ENCODE data around the gene IQCC.

The IQCC gene

DNA sequence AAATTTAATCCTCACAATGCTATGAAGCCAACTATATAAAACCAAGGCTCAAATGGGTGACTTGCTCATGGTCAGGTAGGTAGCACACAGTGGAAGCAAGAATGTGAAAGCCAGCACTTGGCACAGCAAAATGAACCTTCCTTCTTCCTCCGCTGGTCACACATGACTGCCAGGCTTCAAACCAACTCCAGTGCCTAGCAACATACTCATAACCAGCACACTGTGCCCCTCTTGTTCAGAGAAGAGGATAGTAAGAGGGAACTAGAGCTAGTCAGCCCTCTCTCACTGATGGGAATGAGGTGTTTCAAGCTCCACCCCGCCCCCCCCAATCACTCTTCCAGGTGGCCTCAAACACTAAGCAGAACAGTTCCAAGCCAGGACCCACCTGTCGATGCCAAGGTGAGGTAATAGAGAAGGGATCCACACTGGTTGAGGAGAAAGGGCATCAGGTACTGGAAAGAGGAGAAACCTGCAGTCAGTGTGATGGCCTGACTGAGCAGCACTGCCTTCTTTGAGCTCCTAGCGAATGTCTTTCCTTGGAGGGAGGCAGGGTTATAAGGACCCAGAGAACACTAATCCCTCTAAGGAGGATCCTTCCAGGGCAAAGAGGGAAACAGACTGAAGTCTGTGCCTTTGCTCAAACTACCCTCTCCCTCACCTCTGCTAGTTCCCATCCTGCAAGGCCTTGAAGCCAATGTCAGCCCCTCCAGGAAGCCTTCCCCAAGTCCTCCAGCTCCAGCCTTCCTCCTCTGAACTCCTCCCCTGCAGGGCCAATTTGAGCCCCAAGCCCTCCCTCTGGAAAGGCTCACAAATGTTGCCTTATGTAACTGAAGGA is 15.5 kb downstream of the IQCC start:
- no peak overlapping the region for H3K27ac ChIP-seq (ENCODE audit: low read depth, low read length)
- H3K27me3 ChIP-seq (ENCODE audit: control insufficient read depth, insufficient read depth, low read length): no peaks in the 10 kb centered on the region
- H3K36me3 ChIP-seq (ENCODE audit: control insufficient read depth, insufficient read depth, low read length): peaks cover 9% of the 10 kb centered on the region
- H3K9ac ChIP-seq (ENCODE audit: low read length): no peak overlapping the region
- H3K4me1 ChIP-seq (ENCODE audit: control insufficient read depth, insufficient read depth, low read length): peaks cover 12% of the 10 kb centered on the region
- peak overlapping the region; percentile 97 for H3K4me3 ChIP-seq (ENCODE audit: low read length)

DNA sequence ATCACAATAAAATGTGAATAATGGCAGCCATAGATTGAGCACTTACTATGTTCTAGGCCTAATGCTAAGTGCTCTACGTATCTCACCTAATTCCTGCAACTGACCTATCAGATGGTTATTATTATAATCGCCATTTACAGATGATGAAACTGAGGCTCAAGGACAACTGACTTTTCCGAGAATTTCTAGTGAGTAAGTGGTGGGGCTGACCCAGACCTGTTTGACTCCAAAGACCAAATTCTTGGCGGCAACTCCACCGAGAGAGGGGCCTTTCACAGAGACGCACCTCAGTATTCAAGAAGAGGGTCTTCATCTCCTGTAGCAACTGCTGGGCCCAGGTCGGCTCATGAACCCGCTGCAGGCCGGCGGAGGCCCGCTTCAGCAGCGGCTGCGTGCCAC is 16.1 kb downstream of the IQCC start:
- no peaks in the 10 kb centered on the region for H3K27me3 ChIP-seq (ENCODE audit: control insufficient read depth, insufficient read depth, low read length)
- H3K9ac ChIP-seq (ENCODE audit: low read length): peak overlapping the region; percentile 27
- peaks cover 5% of the 10 kb centered on the region for H3K36me3 ChIP-seq (ENCODE audit: control insufficient read depth, insufficient read depth, low read length)
- peak overlapping the region; percentile 97 for H3K4me3 ChIP-seq (ENCODE audit: low read length)
- H3K27ac ChIP-seq (ENCODE audit: low read depth, low read length): peak overlapping the region; percentile 94
- H3K4me1 ChIP-seq (ENCODE audit: control insufficient read depth, insufficient read depth, low read length): peaks cover 12% of the 10 kb centered on the region

DNA sequence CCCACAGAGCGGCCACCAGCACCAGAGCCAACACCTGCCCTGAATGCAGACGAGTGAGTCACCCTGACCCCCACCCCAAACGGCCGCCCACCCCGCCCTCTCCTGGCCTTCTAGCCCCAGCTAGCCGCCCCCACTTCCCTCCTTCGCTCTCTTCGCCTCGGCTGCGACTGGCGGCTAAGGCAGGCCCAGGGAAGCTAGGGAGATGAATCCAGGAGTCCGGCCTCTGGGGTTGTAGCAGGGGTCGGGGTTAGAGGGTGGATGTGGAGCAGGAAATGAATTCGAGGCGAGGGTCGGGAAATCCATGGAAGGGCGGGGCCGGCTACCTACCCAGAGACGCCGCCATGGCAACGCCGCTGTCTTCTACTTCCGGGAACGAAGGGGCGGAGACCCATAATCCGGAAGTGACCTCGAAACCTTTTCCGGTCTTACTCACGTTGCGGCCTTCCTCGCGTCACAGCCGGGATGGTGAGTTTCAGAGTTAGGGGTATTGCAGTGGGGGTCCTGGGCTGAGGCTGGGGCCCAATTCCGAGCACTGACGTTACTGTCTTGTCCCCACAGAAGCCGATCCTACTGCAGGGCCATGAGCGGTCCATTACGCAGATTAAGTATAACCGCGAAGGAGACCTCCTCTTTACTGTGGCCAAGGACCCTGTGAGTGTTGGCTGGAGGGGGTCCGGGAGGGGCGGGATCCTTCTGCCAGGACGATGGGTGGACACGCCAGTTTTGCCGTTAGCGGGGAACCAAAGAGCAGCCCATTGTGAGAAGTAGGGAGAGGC is 16.7 kb downstream of the IQCC start, which contains the start of the genes EIF3I and TMEM234:
TSS of gene EIF3I (plus strand) at position 428 of the 776 bp plus-strand sequence. CDS start at position 463, 35 bp downstream.
TSS of gene TMEM234 (minus strand) at position 374 of the 776 bp plus-strand sequence. CDS start at position 343, 31 bp downstream.
- H3K4me1 ChIP-seq (ENCODE audit: control insufficient read depth, insufficient read depth, low read length): peaks cover 12% of the 10 kb centered on the region
- H3K27me3 ChIP-seq (ENCODE audit: control insufficient read depth, insufficient read depth, low read length): no peaks in the 10 kb centered on the region
- peak within 1 kb of the TSS; percentile 94 for H3K27ac ChIP-seq (ENCODE audit: low read depth, low read length)
- H3K36me3 ChIP-seq (ENCODE audit: control insufficient read depth, insufficient read depth, low read length): no peaks in the 10 kb centered on the region
- H3K9ac ChIP-seq (ENCODE audit: low read length): peak within 1 kb of the TSS; percentile 93
- peak within 1 kb of the TSS; percentile 97 for H3K4me3 ChIP-seq (ENCODE audit: low read length)

DNA sequence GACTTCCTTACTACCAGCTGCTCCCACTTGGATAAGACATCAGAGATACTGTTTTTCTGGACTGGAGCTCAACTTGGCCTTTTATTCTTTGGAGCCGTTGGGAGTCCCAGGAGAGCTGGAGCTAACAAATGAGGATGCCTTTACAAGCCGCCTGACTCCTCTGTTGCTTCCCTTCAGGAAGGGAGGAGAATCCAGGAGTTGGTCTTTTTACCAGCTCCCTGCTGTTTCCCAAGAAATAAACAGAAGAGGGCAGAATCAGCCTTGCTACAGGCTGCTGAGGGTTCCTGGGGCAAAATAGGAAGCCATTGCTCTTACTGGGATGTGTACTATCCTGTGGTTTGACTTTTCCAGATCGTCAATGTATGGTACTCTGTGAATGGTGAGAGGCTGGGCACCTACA is 18.2 kb downstream of the IQCC start:
- Histone ChIP-seq H3K27ac (ENCODE audit: low read depth, low read length) (no peak overlapping the region), H3K4me3 (ENCODE audit: low read length) (no peak overlapping the region), H3K4me1 (ENCODE audit: control insufficient read depth, insufficient read depth, low read length) (peaks cover 12% of the 10 kb centered on the region), H3K27me3 (ENCODE audit: control insufficient read depth, insufficient read depth, low read length) (no peaks in the 10 kb centered on the region), H3K9ac (ENCODE audit: low read length) (no peak overlapping the region), H3K36me3 (ENCODE audit: control insufficient read depth, insufficient read depth, low read length) (peaks cover 10% of the 10 kb centered on the region)

DNA sequence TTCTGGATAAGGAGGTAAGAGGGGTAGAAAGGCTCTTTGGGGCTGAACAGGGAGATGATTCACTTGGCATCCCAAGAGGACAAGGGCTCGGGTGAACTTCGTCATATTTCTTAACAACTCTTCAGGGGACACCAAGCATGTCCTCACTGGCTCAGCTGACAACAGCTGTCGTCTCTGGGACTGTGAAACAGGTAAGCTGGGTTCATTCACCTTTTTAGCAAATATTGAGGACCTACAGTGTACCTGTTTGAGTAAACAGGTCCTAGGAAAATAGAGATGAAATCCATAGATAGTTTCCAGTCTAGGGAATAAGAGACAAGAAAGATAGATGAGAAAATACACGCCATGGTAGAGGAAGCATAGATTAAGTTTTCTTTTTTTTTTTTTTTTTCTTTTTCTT is 18.8 kb downstream of the IQCC start:
- no peak overlapping the region for H3K9ac ChIP-seq (ENCODE audit: low read length)
- no peak overlapping the region for H3K27ac ChIP-seq (ENCODE audit: low read depth, low read length)
- no peak overlapping the region for H3K4me3 ChIP-seq (ENCODE audit: low read length)
- no peaks in the 10 kb centered on the region for H3K27me3 ChIP-seq (ENCODE audit: control insufficient read depth, insufficient read depth, low read length)
- peaks cover 12% of the 10 kb centered on the region for H3K4me1 ChIP-seq (ENCODE audit: control insufficient read depth, insufficient read depth, low read length)
- H3K36me3 ChIP-seq (ENCODE audit: control insufficient read depth, insufficient read depth, low read length): peaks cover 15% of the 10 kb centered on the region

DNA sequence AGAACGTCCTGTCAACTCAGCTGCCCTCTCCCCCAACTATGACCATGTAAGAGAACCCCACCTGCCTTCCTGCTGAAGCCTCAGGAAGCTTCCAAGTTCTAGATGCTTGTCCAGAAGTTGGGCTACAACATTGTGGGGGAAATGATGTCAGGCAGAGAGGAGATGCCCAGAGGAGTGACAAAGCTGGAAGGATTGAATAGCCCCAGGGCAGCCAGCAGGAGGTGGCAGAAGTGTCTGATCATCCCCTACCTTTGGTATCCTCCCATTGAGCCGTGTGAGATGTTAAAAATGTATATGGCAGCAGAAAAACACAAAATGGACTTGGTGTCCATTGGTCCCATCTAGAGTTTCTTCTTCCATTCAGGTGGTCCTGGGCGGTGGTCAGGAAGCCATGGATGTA is 23.3 kb downstream of the IQCC start:
- H3K36me3 ChIP-seq (ENCODE audit: control insufficient read depth, insufficient read depth, low read length): peaks cover 24% of the 10 kb centered on the region

DNA sequence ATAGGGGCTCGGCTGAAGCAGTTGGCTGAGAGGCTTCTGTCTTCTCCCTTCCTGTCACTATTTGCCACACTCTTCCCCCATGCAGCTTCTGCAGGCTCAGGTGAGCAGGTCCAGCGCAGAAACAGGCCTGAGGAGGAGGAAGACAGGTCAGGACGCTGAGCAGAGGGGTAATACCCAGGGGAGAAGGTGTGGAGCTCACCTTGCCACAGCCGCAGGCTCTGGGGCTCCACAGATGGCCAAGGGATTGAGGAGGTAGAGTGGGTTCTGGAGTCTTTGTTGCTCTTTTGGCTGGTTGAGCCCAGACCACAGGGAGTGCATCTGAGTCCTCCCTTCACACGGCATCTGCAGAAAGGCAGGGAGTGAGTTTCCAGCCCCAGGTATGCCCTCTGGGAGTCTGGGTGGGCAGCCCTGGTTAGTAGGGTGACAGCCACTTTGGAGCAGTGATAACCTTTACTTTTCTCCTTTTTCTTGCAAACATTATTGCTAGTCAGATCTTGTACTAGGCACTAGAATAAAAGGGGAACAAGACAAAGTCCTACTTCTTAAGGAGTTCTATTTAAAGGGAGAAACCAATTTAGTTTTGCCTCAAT is 26.5 kb downstream of the IQCC start:
- H3K36me3 ChIP-seq (ENCODE audit: control insufficient read depth, insufficient read depth, low read length): peaks cover 24% of the 10 kb centered on the region
- no peak overlapping the region for H3K4me3 ChIP-seq (ENCODE audit: low read length)
- no peaks in the 10 kb centered on the region for H3K27me3 ChIP-seq (ENCODE audit: control insufficient read depth, insufficient read depth, low read length)
- H3K9ac ChIP-seq (ENCODE audit: low read length): no peak overlapping the region
- H3K4me1 ChIP-seq (ENCODE audit: control insufficient read depth, insufficient read depth, low read length): no peaks in the 10 kb centered on the region
- no peak overlapping the region for H3K27ac ChIP-seq (ENCODE audit: low read depth, low read length)

More for the DNA sequence above, 23.3 kb downstream of the IQCC start:
- Histone ChIP-seq H3K4me3 (ENCODE audit: low read length) (no peak overlapping the region), H3K27ac (ENCODE audit: low read depth, low read length) (no peak overlapping the region), H3K4me1 (ENCODE audit: control insufficient read depth, insufficient read depth, low read length) (no peaks in the 10 kb centered on the region), H3K27me3 (ENCODE audit: control insufficient read depth, insufficient read depth, low read length) (no peaks in the 10 kb centered on the region), H3K9ac (ENCODE audit: low read length) (no peak overlapping the region)

DNA sequence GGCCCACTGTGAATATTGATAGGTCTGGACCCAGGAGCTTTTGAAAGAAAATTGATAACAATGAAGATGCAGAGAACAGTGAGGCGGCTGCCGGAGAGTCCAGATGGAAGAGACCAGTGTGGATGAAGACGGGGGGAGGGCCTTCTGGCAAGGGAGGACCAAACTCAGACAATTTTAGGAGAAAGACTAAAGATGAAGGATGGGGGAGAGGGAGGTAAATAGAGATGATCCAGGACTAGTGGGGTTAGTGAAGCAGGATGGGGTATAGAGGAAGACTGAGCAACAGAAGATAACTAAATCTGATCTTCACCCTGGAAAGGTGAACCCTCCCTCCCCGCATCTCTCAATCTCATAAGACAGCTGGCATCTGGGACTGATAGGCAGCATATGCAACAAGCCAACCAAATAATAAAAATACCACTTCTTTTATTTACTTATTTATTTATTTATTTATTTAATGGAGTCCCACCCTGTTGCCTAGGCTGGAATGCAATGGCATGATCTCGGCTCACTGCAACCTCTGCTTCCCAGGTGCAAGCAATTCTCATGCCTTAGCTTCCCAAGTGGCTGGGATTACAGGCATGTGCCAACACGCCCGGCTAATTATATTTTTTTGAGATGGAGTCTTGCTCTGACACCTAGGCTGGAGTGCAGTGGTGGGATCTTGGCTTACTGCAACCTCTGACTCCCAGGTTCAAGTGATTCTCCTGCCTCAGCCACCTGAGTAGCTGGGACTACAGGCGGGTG is 27.3 kb downstream of the IQCC start:
- Histone ChIP-seq H3K9ac (ENCODE audit: low read length) (no peak overlapping the region), H3K27me3 (ENCODE audit: control insufficient read depth, insufficient read depth, low read length) (no peaks in the 10 kb centered on the region), H3K4me1 (ENCODE audit: control insufficient read depth, insufficient read depth, low read length) (no peaks in the 10 kb centered on the region), H3K27ac (ENCODE audit: low read depth, low read length) (no peak overlapping the region), H3K4me3 (ENCODE audit: low read length) (no peak overlapping the region), H3K36me3 (ENCODE audit: control insufficient read depth, insufficient read depth, low read length) (peaks cover 23% of the 10 kb centered on the region)

DNA sequence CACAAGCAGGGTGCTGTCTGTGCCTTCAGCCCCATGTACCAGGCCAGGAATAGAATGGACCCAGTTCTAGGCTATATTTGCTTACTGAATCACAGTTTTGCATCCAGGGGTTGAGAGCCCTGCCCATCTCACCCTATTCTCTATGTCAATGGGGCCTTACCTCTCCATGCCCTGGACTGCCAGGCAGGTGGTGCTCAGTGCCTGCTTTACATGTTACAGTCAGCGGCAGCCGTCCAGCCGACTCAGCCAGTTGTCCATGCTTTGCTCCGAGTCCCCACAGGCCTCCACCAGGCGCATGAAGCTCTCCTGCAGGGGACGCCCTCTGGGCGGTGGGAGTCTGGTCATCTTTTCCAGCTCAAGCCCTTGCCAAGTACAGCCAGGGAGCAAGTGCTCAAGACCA is 29.3 kb downstream of the IQCC start:
- Histone ChIP-seq H3K9ac (ENCODE audit: low read length) (no peak overlapping the region), H3K4me3 (ENCODE audit: low read length) (no peak overlapping the region), H3K36me3 (ENCODE audit: control insufficient read depth, insufficient read depth, low read length) (peaks cover 9% of the 10 kb centered on the region), H3K27ac (ENCODE audit: low read depth, low read length) (no peak overlapping the region), H3K4me1 (ENCODE audit: control insufficient read depth, insufficient read depth, low read length) (no peaks in the 10 kb centered on the region), H3K27me3 (ENCODE audit: control insufficient read depth, insufficient read depth, low read length) (no peaks in the 10 kb centered on the region)

DNA sequence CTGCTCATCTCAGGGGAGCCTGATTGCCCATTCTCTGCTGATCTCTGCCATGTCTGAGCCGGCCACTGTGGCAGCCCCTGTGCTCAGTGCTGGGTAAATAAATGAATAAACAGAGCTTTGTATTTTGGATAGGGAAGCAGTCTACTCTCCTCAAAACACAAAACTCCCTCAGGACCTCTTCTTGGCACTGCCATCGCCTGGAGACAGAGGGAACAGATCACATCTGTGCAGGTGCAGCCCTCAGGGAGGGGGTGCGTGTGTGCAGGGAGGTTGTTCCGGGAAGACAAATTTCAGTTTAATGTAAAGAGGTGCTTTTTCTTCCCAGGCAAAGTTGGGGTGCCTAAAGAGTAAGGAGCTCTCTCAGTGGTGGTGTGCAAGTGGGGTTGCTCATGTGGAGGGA is 33.9 kb downstream of the IQCC start:
- Histone ChIP-seq H3K36me3 (ENCODE audit: control insufficient read depth, insufficient read depth, low read length) (no peaks in the 10 kb centered on the region), H3K27ac (ENCODE audit: low read depth, low read length) (no peak overlapping the region), H3K4me3 (ENCODE audit: low read length) (no peak overlapping the region)

DNA sequence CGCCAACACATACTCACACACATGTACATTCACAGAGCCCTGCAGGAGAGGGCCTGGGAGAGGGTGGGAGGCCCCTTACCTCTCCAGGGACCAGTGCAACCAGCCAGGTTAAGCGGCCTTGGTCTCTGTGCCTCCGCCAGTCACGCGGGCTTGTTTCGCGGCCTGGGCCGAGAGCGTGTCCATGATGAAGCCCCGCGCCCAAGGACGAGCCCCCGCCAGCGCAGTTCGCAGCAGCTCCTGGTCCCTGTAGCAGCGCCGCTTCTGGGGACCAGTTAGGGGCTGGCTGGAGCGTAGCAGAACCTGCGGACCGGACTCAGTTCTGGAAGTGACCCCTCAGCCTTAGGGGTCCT is 34.3 kb downstream of the IQCC start:
- Histone ChIP-seq H3K4me3 (ENCODE audit: low read length) (peak overlapping the region; percentile 79), H3K36me3 (ENCODE audit: control insufficient read depth, insufficient read depth, low read length) (no peaks in the 10 kb centered on the region), H3K27me3 (ENCODE audit: control insufficient read depth, insufficient read depth, low read length) (no peaks in the 10 kb centered on the region), H3K9ac (ENCODE audit: low read length) (no peak overlapping the region), H3K4me1 (ENCODE audit: control insufficient read depth, insufficient read depth, low read length) (no peaks in the 10 kb centered on the region), H3K27ac (ENCODE audit: low read depth, low read length) (peak overlapping the region; percentile 75)

More for the DNA sequence above, 33.9 kb downstream of the IQCC start:
- no peaks in the 10 kb centered on the region for H3K27me3 ChIP-seq (ENCODE audit: control insufficient read depth, insufficient read depth, low read length)
- no peak overlapping the region for H3K9ac ChIP-seq (ENCODE audit: low read length)
- H3K4me1 ChIP-seq (ENCODE audit: control insufficient read depth, insufficient read depth, low read length): no peaks in the 10 kb centered on the region
